Raji (cell line): ENCODE results near the gene ERICH3.

ENCODE experiments used
- POLR2A ChIP-seq: IDR thresholded peaks from 2 replicates; pipeline ENCODE4 v1.6.1; 2011; ENCODE audit warnings: low read depth, low read length, control low read depth; ENCODE audit not compliant: insufficient read depth

ERICH3 gene

DNA sequence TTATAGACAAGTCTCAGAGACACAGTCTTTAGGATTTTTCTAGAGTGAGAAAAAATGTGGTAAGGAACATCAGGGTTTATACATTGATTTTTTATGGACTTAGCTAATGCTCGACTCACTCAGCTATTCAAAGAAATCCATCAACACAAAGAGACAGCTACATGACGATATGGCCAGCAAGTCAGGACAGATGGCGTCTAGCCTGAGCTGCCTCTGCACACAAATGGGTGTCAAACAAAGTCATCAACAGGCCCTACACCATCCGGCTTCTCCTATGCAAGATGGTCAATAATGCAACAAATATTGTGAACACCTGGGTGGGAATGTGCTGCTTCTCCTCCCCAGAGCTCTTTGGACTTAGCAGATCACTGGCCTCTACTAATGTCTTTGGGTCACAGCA is 13.3 kb upstream of the ERICH3 start:
- no peak for TF ChIP-seq POLR2A

DNA sequence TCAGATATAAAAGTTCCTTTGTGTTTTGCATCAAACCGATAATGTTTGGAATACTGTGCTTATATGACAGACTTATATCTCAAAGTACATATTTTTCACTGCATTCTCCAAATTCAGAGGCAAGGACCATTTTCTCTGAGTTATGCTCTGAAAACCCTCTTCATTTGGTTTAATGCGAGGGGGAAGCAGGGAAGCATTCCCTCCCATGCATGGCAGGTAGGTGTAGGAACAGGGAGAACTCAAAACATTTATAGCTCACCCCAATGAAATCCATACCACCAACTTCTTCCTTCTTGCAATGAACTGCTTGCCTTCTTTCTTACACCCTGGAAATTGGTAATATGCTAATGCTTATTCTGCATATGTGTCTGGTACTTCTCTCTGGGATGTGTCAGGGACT is 10.7 kb upstream of the ERICH3 start:
- TF ChIP-seq POLR2A = no peak

DNA sequence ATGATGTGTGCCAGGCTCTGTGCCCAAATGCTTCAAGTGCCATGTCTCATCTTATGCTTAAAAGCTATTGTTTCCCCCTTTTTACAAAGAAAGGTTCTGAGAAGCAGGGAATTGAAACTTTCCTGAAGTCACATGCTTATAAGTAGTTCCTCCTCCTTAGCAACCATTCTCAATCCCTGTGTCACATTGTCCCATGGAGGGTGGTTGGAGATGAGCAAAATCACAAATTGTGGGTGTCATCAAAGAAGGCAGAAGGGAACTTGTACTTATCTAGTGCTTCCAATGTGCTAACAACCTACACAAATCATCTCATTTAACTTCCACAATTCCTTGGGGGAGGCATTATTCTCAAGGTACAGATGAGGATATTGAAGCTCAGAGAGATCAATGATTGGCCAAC is 10.1 kb upstream of the ERICH3 start:
- TF ChIP-seq POLR2A = no peak

DNA sequence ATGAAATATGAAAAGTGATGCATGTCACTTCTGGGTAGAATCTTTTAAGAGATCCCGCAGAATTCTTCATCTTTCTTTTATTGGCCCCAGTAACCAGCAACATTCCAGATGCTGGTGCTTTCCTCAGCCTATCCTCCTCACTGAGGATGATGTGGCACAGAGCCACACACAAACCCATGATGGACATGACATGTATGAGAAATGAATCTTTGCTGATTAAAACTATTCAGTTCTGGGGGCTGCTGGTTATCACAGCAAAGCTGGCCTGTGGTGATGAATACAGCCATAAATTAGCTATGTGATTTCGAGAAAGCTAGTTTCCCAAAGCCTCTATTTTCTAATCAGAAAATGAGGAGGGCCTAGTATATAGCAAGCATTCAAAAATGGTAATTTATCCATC is 8.3 kb upstream of the ERICH3 start:
- TF ChIP-seq POLR2A = no peak

DNA sequence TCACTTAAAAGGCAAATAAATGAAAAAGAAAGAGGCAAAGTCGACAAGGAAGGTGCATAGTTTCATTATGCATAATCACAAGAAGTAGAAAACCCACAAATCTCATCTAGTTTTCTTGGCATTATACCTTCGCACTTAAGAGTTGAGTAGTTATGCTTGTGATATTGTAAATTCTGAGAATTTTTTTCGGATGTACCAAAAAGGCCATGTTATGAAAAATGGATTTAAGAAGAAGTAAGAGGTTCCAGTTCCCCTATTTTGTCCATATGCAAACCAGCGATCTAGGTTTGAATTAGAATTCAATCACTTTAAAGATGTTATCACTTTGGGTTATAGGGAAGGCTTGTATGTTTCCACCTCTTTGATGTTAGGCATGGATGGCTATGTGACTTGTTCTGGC is 7.9 kb upstream of the ERICH3 start:
- no peak for TF ChIP-seq POLR2A

DNA sequence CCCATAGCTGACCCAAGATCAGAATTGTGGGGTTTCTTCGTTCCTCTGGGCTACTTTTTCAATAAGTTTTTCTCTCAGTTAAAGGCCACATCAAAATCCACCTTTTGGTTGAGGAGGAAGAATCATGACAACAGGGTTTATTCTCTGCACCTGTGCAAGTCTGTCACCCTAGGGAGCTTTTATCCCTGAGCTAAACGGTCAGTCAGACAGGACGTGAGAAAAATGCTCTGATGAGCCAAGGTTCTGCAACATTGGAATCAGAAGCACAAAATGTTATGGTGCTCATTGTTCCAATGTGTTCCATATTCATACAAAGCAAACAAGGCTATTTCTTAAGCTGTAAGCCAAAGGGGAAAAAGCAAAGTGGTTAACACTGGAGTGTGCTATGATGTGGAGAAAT is 7.4 kb upstream of the ERICH3 start:
- TF ChIP-seq POLR2A = no peak

DNA sequence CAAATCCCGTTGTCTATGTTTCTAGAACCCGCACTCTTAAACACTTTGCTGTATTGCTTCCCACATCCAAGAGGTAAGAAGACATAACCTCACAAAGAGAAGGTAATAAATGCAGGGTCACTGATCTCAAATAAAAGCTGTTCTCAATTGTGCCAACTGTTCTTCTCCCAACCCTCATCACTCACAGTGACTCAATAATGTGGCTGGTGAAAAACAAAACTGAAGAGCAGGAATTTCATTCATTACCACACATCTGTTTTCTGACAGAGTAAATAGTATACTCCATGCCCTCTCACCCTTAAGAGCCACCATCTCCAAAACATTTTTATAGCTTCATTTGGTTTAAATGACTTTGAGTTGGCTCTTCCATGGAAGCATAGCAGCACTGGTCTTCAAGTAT is 6.2 kb upstream of the ERICH3 start:
- TF ChIP-seq POLR2A = no peak

DNA sequence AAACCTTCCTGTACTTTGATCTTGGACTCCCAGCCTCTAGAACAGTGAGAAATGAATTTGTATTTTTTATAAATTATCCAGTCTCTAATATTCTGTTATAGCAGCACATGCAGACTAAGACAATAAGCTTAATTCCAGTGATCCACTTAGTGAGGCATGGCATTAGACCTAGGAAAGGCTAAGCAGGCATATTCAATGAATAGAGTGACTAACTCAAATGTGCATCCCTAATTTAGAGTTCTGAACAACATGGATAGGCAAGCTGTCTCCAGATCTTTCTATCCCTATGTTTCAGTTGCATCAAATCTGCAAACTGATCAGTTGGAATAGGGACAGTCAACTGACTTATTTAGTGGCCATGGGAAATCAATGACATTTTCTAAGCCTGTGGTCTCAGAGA is 4.3 kb upstream of the ERICH3 start:
- no peak for TF ChIP-seq POLR2A

DNA sequence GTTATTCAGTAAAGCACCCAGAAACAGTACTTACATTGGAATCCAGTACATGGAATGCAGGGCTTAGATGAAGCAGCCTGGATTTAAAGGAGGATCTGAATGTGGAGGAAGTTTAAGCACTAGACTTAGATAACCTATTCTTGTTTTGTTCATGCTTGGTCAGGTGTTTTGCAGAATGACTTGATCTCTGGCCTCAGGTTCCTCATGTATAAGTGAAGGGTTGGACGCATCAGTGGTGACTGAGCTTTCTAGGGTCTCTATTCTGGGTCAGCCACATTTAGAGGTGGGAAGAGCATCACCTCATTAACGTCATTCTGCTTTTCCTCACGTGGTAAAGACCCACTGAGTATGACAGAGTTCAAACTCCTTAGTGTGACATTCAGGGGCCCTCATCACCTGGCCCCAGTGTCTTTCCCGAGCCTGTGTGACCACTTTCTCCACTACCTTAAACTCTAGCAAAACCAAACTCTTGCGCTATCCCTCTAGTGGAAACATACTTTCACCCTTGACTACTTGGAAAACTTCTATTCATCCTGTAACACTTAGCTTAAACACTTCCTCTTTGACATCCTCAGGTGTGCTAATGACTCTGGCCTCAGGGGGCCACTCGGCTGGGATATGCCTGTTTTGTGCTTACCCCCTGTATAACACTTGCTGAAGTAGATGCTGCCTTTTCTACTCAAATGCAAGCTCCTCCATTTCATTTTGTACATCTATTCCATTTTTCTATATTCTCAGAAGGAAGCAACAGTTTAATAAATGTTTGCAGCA is 871 bp upstream of the ERICH3 start:
- no peak for TF ChIP-seq POLR2A

DNA sequence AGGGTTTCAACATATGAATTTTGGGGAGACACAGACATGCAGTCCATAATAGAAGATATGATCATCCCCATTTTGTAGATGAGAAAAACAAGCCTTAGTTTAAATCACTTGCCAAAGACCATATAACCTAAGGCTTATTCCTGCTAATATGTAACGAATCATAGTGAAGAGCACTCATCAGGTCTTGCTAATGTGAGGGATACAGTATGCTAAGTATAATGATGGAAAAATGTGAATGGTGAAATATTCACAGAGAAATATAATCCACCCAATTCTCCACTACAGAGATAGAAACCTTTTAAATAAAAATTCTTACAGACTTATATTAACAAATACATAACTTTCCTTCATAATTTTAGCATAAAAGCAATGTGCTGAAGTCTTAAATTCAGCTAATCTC is 18.9 kb downstream of the ERICH3 start:
- no peak for TF ChIP-seq POLR2A

DNA sequence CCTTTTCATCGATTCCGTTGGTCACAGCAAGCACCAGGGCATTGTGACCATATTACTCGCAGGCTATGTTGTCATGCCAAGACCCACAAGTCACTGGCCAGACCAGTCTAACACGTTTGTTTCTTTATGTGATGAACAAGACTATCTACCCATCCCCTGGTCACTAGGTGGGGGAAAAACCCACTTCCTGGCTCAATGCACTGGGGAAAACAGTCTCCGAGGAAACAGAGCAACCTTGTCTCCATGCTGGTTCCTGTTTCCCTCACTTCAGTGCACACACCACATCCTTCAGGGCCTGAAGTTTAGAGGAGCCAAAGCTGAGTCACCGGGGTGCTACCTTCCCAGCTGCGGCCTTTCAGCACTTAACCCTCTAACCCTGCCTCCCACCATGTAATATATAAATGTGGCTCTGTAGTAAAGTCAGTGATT is 20.9 kb downstream of the ERICH3 start:
- TF ChIP-seq POLR2A = no peak

DNA sequence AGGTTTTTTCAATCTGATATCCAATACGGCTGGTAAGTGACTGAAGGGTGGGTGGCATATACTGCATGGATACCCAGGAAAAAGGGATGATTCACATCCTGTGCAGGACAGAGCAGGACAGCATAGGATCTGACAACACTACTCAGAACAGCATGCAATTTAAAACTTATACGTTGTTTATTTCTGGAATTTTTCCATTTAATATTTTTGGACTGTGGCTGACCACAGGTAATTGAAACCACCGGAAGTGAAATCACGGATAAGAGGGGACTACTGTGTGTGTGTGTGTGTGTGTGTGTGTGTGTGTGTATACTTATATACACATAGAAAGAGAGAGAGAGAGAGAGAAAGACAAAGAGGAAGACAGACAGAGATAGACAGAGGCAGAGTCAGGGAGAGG is 23.0 kb downstream of the ERICH3 start:
- TF ChIP-seq POLR2A = no peak

DNA sequence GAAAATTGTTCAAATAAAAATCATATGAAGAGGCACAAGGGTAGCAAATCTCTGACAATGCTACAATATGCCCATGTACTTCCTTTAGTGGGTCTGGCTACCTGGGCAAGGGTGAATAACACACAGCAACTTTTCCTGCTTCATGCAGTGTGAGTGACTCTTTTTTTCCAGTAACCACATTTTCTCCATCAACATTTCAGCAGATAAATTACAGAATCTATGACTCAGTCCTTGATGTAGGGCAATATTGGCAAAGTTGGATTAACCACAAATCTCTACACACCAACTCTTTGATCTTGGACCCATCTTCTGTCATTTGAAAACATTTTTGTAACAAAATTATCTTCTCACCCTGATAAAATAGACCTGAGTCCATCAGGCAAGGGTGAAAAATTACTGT is 31.7 kb downstream of the ERICH3 start:
- TF ChIP-seq POLR2A = no peak

DNA sequence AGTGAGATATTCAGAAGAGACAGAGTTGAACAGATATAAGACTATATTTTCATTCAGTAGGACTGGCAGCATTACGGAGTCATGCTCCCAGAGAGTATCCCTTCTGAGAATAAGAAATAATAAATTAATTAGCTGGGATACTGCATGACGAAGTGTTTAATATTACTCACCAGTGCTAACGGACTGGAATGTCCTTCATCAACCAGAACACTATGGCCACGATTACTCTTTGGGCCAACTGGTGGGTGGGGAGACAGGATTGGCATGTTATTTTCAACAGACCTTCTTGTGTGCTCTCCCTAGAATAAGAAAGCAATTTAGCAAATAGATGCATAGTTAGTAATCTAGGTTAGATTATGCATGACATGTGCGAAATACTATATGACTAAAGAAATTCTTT is 32.4 kb downstream of the ERICH3 start:
- TF ChIP-seq POLR2A = no peak

DNA sequence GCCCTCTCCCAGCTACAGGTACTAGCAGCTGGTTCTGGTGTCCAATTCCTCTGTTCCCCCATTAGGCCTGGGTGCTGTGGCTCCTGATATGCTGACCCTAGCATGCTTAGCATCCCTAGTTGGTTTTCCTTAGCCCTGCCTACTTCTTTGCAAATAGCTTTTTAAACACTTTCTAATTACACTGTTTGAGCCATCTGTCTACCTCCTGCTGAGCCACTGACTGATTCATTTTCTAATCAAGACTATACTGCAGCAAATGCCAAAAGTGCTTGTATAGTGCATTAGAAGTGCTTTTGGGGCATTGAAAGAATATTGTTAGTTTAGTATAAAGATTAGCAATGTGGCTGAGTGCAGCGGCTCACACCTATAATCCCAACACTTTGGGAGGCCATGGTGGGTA is 36.3 kb downstream of the ERICH3 start:
- no peak for TF ChIP-seq POLR2A

DNA sequence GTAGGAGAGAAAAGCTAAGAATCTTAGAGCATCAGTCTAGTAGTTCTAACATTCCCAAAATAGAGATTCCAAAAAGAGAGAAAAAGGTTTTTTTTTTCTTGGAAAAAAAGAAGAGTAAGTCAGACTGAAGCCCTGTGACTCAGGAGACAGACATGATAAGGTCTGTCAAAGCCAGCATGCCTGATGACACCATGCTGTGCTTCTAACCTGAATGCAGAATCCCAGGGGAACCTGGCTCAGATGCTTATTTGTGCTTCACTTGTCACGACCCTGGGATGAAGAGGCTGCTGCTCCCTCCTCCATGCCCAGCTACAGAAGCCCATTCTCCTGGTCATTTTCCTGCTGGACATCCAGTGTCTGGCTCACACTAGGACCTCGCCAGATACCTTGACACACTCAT is 44.3 kb downstream of the ERICH3 start:
- no peak for TF ChIP-seq POLR2A

DNA sequence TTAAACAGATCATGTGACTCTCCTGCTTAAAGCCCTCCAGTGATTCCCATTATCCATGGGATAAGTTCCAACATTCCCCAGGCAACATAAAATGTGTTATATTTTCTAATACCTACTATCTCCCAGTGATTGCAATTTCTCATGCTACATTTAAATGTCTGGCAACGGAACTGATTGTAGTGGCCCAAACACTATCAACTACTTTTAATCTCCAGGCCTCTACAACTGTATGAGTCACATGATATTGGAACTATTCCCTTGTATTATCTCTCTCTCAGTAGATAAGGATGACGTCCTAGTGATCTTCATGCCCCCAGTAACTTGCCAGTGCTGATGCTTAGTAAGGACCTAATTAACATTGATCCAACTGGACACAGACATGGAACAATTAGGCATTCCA is 49.9 kb downstream of the ERICH3 start:
- TF ChIP-seq POLR2A = no peak
